ENCODE data around the gene CHRM1. TPM values are rescaled to one million over a fixed set of nuclear protein-coding genes. Genes with fewer than 3 reads are reported as not detected.
A peak's percentile ranks its signal among the peaks of the same experiment; 100 is the strongest.

The CHRM1 gene
- total and polyA plus RNA-seq, 2 donors from 2014 or later: 0.22 to 0.44 TPM

DNA sequence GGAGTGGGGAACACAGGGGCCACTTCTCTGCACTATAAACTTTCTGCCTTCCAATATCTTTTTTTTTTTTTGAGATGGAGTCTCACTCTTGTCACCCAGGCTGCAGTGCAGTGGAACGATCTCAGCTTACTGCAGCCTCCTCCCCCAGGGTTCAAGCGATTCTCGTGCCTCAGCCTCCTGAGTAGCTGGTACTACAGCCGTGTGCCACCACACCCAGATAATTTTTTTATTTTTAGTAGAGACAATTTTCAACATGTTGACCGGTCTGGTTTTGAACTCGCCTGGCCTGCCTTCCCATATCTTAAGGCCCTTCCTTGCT is 38.8 kb downstream of the CHRM1 start:
- H3K36me3 ChIP-seq (ENCODE audit: control insufficient read depth in 2 of 3, insufficient read depth in 3 of 3, low read length in 3 of 3): peaks cover 21 to 51% (median 34%) of the 10 kb centered on the region in 3 donors
- no peak for TF ChIP-seq CTCF (IDR thresholded peaks at IDR 0.05; ENCODE audit: borderline replicate concordance, extremely low read depth, insufficient read depth)
- no peak for FAIRE-seq
- peak overlapping the region; percentile 98 to 100 (median 99) for H3K9ac ChIP-seq (ENCODE audit: low read length in 3 of 3)
- peak overlapping the region; percentile 89 to 100 (median 99) for H3K4me3 ChIP-seq (ENCODE audit: low read length in 3 of 3)
- intact Hi-C loops (cut with DNase I): no loop called here
- peaks cover 5 to 40% (median 30%) of the 10 kb centered on the region in 3 donors for H3K4me1 ChIP-seq (ENCODE audit: control insufficient read depth in 2 of 3, insufficient read depth in 2 of 3, low read depth in 1 of 3, low read length in 3 of 3)
- no peak for DNase-seq
- H3K27ac ChIP-seq (ENCODE audit: low read depth in 2 of 2, low read length in 2 of 2): peak overlapping the region; percentile 97 to 100
- no peaks in the 10 kb centered on the region for H3K9me3 ChIP-seq (ENCODE audit: control insufficient read depth in 2 of 3, insufficient read depth in 1 of 3, low read length in 3 of 3)
- no peaks in the 10 kb centered on the region for H3K27me3 ChIP-seq (ENCODE audit: control insufficient read depth, insufficient read depth, low read length)

- Histone ChIP-seq H3K27me3 (ENCODE audit: control insufficient read depth, insufficient read depth, low read length) (no peaks in the 10 kb centered on the region), H3K9ac (ENCODE audit: low read length in 3 of 3) (peak overlapping the region; percentile 98 to 100 (median 99)), H3K4me1 (ENCODE audit: control insufficient read depth in 2 of 3, insufficient read depth in 2 of 3, low read depth in 1 of 3, low read length in 3 of 3) (peaks cover 5 to 40% (median 30%) of the 10 kb centered on the region in 3 donors), H3K36me3 (ENCODE audit: control insufficient read depth in 2 of 3, insufficient read depth in 3 of 3, low read length in 3 of 3) (peaks cover 18 to 47% (median 30%) of the 10 kb centered on the region in 3 donors), H3K9me3 (ENCODE audit: control insufficient read depth in 2 of 3, insufficient read depth in 1 of 3, low read length in 3 of 3) (no peaks in the 10 kb centered on the region), H3K27ac (ENCODE audit: low read depth in 2 of 2, low read length in 2 of 2) (peak overlapping the region; percentile 97 to 100), H3K4me3 (ENCODE audit: low read length in 3 of 3) (peak overlapping the region; percentile 98 to 100 (median 99))
- intact Hi-C loops (cut with DNase I): no loop called here
- no peak for FAIRE-seq
- no peak for TF ChIP-seq CTCF (IDR thresholded peaks at IDR 0.05; ENCODE audit: borderline replicate concordance, extremely low read depth, insufficient read depth)
- DNase-seq: peak in 4 of 5 donors; percentile 97 to 99 (median 98)
These were observed 39.4 kb downstream of the CHRM1 start for GRCh38 chr11:62881579-62882430.

DNA sequence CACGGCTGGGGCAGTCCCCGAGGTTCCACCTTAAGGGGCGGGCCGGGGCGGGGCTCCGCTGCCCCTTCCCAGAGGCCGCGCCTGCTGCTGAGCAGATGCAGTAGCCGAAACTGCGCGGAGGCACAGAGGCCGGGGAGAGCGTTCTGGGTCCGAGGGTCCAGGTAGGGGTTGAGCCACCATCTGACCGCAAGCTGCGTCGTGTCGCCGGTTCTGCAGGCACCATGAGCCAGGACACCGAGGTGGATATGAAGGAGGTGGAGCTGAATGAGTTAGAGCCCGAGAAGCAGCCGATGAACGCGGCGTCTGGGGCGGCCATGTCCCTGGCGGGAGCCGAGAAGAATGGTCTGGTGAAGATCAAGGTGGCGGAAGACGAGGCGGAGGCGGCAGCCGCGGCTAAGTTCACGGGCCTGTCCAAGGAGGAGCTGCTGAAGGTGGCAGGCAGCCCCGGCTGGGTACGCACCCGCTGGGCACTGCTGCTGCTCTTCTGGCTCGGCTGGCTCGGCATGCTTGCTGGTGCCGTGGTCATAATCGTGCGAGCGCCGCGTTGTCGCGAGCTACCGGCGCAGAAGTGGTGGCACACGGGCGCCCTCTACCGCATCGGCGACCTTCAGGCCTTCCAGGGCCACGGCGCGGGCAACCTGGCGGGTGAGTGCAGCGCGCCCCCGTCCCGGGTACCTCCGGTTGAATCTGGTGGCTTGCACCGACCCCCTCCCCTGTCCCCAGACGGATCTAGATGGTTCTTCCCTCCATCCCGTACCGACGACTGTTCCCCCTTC is 40.2 kb downstream of the CHRM1 start, which contains the start of gene SLC3A2:
Gene SLC3A2, plus strand, starts transcription at position 94 of the 776 bp plus-strand sequence. Its CDS starts 128 bp downstream, at position 222.
- Histone ChIP-seq H3K4me3 (ENCODE audit: low read length in 3 of 3) (peak within 1 kb of the TSS; percentile 98 to 100 (median 99)), H3K27ac (ENCODE audit: low read depth in 2 of 2, low read length in 2 of 2) (peak within 1 kb of the TSS; percentile 97 to 100), H3K36me3 (ENCODE audit: control insufficient read depth in 2 of 3, insufficient read depth in 3 of 3, low read length in 3 of 3) (peaks cover 18 to 40% (median 29%) of the 10 kb centered on the region in 3 donors), H3K27me3 (ENCODE audit: control insufficient read depth, insufficient read depth, low read length) (no peaks in the 10 kb centered on the region), H3K9ac (ENCODE audit: low read length in 3 of 3) (peak within 1 kb of the TSS; percentile 98 to 100 (median 99)), H3K9me3 (ENCODE audit: control insufficient read depth in 2 of 3, insufficient read depth in 1 of 3, low read length in 3 of 3) (no peaks in the 10 kb centered on the region), H3K4me1 (ENCODE audit: control insufficient read depth in 2 of 3, insufficient read depth in 2 of 3, low read depth in 1 of 3, low read length in 3 of 3) (peaks cover 5 to 35% (median 30%) of the 10 kb centered on the region in 3 donors)
- FAIRE-seq: no peak
- peak; percentile 90 to 97 (median 96) for DNase-seq
- peak; percentile 66 for TF ChIP-seq CTCF (IDR thresholded peaks at IDR 0.05; ENCODE audit: borderline replicate concordance, extremely low read depth, insufficient read depth)
- intact Hi-C loops (cut with DNase I): no loop called here

Measured in kidney (tissue), 14 donors.